Cardiac muscle cell (in vitro differentiated cells and primary cell): Measurements from ENCODE around the gene PARD3. TPM values are rescaled to one million over a fixed set of nuclear protein-coding genes. Genes with fewer than 3 reads are reported as not detected.

ENCODE experiments used
- DNase-seq, 2 donors: peaks; one replicate each; pipeline versions ENCODE4 v3.0.0 to v3.0.0-alpha.2; 2010 to 2017; ENCODE audit warnings: low read depth in 1 of 2, low spot score in 1 of 2
- H3K27ac ChIP-seq: fragments of 200-600 bp; sonication (generic); 2 replicates; pipeline ENCODE4 v1.5.1; 2016
- H3K27me3 ChIP-seq: fragments of 200-600 bp; sonication (generic); 2 replicates; pipeline ENCODE4 v1.6.0; 2016; ENCODE audit warnings: control low read depth
- H3K36me3 ChIP-seq: fragments of 200-600 bp; sonication (generic); 2 replicates; pipeline ENCODE4 v1.5.1; 2016; ENCODE audit warnings: control low read depth
- H3K4me1 ChIP-seq: fragments of 200-600 bp; sonication (generic); 2 replicates; pipeline ENCODE4 v1.8.1; 2017; ENCODE audit warnings: low read depth, mild to moderate bottlenecking, mixed run types
- H3K4me3 ChIP-seq: fragments of 200-600 bp; sonication (generic); 2 replicates; pipeline ENCODE4 v1.5.1; 2016; ENCODE audit warnings: mild to moderate bottlenecking
- H3K9me3 ChIP-seq: fragments of 200-600 bp; sonication (generic); 2 replicates; pipeline ENCODE4 v1.5.1; 2017; ENCODE audit warnings: low read depth, mild to moderate bottlenecking, control low read depth
- CTCF ChIP-seq: IDR thresholded peaks from 2 replicates; pipeline ENCODE4 v1.5.1; 2012; ENCODE audit warnings: low read depth, mild to moderate bottlenecking, low read length
- polyA plus RNA-seq: library from polyadenylated mRNA; unstranded; fragments of >200 nt; fragmentation: Nextera tagmentation; extraction: Ambion mirVana; gene quantifications from 2 replicates; pipeline ENCODE4 v1.2.1, GENCODE V29; 2016
- total RNA-seq: library from RNA; depleted of rRNA; stranded (reverse); fragments of >200 nt; gene quantifications from 2 replicates; pipeline ENCODE4 v1.2.3, GENCODE V29; 2016

The PARD3 gene
- total and polyA plus RNA-seq, 2 experiments from 2014 or later: 36.5 to 64.8 TPM

- peaks cover 9% of the 10 kb centered on the region for H3K4me1 ChIP-seq
- H3K4me3 ChIP-seq: no peak overlapping the region
- no peak overlapping the region for H3K27ac ChIP-seq
- no peaks in the 10 kb centered on the region for H3K36me3 ChIP-seq
- H3K9me3 ChIP-seq: no peaks in the 10 kb centered on the region
- no peaks in the 10 kb centered on the region for H3K27me3 ChIP-seq
- TF ChIP-seq CTCF: no peak
- DNase-seq: no peak
Observed at GRCh38 chr10:34313353-34313752, 501.7 kb downstream of the PARD3 start.

- Histone ChIP-seq H3K27me3 (no peaks in the 10 kb centered on the region), H3K4me3 (no peak overlapping the region), H3K4me1 (peaks cover 9% of the 10 kb centered on the region), H3K36me3 (no peaks in the 10 kb centered on the region), H3K9me3 (no peaks in the 10 kb centered on the region), H3K27ac (no peak overlapping the region)
- no peak for TF ChIP-seq CTCF
- DNase-seq: no peak
Observed at GRCh38 chr10:34311679-34312078, 503.4 kb downstream of the PARD3 start.

GRCh38 chr10:34310234-34310633 lies 504.9 kb downstream of the PARD3 start:
- Histone ChIP-seq H3K36me3 (no peaks in the 10 kb centered on the region), H3K4me3 (no peak overlapping the region), H3K9me3 (no peaks in the 10 kb centered on the region), H3K27ac (no peak overlapping the region), H3K27me3 (no peaks in the 10 kb centered on the region), H3K4me1 (peaks cover 2% of the 10 kb centered on the region)
- TF ChIP-seq CTCF: no peak
- DNase-seq: no peak

- H3K36me3 ChIP-seq: no peaks in the 10 kb centered on the region
- peak in 1 of 2 donors; percentile 49 for DNase-seq
- no peak for TF ChIP-seq CTCF
- no peaks in the 10 kb centered on the region for H3K27me3 ChIP-seq
- H3K4me1 ChIP-seq: no peaks in the 10 kb centered on the region
- no peaks in the 10 kb centered on the region for H3K9me3 ChIP-seq
- no peak overlapping the region for H3K4me3 ChIP-seq
- no peak overlapping the region for H3K27ac ChIP-seq
Observed at GRCh38 chr10:34305189-34305588, 509.9 kb downstream of the PARD3 start.

GRCh38 chr10:34303022-34303421 lies 512.1 kb downstream of the PARD3 start:
- no peaks in the 10 kb centered on the region for H3K27me3 ChIP-seq
- no peak overlapping the region for H3K4me3 ChIP-seq
- no peak overlapping the region for H3K27ac ChIP-seq
- no peak for DNase-seq
- no peaks in the 10 kb centered on the region for H3K36me3 ChIP-seq
- no peak for TF ChIP-seq CTCF
- H3K9me3 ChIP-seq: no peaks in the 10 kb centered on the region
- H3K4me1 ChIP-seq: no peaks in the 10 kb centered on the region

- TF ChIP-seq CTCF: no peak
- Histone ChIP-seq H3K36me3 (no peaks in the 10 kb centered on the region), H3K9me3 (no peaks in the 10 kb centered on the region), H3K4me3 (no peak overlapping the region), H3K4me1 (no peaks in the 10 kb centered on the region), H3K27ac (no peak overlapping the region), H3K27me3 (no peaks in the 10 kb centered on the region)
- peak in 1 of 2 donors; percentile 53 for DNase-seq
Observed at GRCh38 chr10:34299105-34299611, 515.9 kb downstream of the PARD3 start.
